HG03571 (cell line): ENCODE results near the gene CHAF1B.

Experiments used
- ATAC-seq: cut with Tn5 transposase; IDR thresholded peaks from one replicate; pipeline ENCODE4 v1.9.1; 2021; ENCODE audit not compliant: unreplicated experiment

The CHAF1B gene

DNA sequence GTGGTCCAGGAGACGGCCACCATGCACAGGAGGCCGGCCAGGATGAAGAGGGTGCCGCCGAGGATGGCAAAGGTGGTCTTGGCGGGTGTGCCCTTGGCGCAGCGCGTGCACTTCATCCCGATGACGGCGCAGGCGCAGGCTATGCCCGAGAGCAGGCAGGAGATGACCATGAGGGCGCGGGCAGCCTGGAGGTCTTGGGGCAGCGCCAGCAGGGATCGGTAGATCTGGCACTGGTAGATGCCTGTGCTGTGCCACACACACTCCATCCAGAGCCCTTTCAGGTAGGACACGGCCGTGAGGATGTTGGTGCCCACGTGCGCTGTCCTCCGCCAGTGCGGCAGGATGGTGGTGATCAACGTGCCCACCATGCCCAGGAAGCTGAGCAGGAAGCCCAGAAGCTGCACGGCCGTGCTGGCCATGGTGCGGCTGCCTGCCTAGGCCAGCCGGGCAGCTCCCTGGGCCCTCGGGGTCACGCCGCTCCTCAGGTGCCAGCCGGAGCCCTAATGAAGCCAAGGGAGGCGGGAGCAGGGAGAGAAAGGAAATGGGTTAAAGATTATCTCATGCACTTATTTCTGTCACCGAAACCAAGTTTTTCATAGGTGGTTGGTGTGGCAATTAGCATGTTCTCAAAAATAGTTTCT lies 76.2 kb downstream of the CHAF1B start:
- no peak for ATAC-seq

DNA sequence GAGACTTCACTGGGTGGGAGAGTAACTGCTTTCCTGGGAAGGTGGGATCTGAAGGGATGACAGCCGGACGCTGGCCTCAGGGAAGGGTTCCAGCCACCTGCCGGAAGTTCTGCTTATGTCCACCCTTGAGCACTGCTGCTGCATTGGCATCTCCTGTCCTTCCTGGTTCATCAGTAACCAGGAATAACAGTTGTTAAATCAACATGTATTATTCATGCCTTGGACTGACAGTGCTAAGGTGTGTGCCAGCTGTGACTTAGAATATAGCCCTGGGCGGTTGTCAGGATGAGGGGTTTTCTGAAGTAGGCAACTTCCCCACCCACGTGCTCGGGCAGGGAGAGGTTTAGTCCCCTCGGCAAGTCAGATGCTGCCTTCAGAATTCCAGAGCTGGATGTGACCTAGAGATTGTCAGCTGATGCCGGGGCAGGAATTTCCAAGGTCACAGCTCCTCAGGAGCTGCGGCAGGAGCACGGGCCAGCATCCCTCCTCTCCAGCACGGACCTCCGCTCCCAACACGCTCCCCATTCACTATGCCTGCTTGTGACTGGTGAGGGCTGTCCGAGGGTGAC lies 76.8 kb downstream of the CHAF1B start:
- no peak for ATAC-seq

DNA sequence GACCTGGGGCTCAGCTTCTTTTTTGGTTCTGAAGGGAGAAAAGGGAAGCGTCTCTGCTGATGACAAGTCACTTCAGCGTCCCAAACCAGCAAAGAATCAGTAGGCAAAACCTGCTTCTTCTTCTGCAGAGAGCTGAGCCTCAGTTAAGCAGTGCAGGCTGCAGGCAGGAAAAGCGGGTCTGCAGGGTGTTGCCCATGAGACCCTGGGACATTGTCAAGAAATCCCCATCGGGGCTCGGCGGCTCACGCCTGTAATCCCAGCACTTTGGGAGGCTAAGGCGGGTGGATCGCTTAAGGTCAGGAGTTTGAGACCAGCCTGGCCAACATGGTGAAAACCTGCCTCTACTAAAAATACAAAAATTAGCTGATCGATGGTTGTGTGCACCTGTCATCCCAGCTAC lies 78.0 kb downstream of the CHAF1B start:
- ATAC-seq: no peak

DNA sequence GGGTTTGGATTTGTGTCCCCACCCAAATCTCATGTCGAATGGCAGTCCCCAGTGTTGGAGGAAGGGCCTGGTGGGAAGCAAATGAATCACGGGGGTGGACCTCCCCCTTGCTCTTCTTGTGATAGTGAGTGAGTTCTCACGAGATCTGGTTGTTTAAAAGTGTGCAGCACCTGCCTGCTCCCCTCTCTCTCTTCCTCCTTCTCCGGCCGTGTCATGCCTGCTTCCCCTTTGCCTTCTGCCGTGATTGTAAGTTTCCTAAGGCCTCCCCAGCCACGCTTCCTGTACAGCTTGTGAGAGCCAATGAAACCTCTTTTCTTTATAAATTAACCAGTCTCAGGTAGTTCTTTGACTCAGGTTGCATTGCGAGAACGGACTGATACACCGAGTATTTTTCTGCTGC lies 78.8 kb downstream of the CHAF1B start:
- ATAC-seq: no peak

DNA sequence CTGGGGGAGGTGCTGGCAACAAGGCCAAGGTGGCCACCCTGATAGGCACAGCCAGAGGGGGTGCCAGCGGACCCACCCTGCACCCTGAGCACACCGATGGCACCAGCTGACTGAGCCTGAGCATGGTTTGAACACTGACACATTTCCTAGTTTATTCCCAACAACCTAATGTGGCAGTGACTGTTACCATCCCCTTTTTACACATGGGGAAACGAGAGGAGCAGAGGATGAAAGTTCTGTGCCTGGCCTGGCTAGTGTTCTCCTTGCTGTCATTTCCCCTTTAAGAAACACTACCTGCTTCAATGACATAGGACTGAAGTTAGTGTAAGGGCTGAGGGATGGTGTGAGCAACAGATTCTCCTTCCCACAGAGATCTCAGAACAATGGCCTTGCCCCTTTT lies 79.4 kb downstream of the CHAF1B start:
- ATAC-seq: no peak

DNA sequence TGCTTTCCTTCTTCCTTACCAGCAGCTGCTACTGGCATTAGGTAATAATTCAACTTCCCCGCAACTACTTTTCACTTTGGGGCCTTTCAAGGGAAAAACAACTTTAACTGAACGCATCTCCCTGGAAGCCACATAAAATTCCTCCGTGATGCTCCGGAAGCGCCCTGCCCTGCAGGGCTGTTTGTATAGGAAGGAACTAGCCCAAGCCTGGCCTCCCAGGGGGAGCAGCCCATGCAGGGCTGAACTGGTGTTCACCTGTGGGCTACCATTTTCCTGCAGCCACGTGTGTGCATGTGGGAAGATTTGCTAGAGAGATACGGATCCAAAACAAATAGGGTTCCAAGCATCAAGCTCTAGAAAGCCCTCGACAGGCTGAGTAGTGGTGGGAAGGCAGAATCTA lies 80.3 kb downstream of the CHAF1B start:
- ATAC-seq: no peak

DNA sequence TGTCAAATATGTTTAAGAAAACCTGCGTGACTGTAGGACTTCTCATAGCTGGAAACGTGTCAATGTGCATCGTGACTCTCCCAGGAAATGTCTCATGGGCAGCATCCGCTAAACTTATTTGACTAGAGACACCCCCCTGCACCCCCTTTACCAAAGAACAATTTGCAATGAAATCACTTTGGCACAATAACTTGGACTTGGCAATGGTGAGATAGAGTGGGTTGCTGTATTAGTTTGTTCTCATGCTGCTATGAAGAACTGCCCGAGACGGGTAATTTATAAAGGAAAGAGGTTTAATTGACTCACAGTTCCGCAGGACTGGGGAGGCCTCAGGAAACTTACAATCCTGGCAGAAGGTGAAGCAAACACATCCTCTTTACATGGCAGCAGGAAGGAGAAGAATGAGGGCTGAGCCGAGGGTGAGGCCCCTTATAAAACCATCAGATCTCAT lies 80.9 kb downstream of the CHAF1B start:
- ATAC-seq: no peak
